Measurements from ENCODE around the gene CDC20. TPM values are rescaled to one million over a fixed set of nuclear protein-coding genes. Genes with fewer than 3 reads are reported as not detected.

The CDC20 gene
- total RNA-seq, 1 experiment from 2014 or later, result 123 TPM

GRCh38 chr1:43338001-43338400, 20.8 kb upstream of the CDC20 start:
- no peaks in the 10 kb centered on the region for H3K27me3 Mint-ChIP-seq (ENCODE audit: insufficient read depth, unreplicated experiment)
- POLR2A ChIA-PET, result no interaction called here
- Histone ChIP-seq H3K36me3 (ENCODE audit: control insufficient read depth, insufficient read depth, low read length) (no peaks in the 10 kb centered on the region), H3K9me3 (no peaks in the 10 kb centered on the region), H3K4me1 (no peaks in the 10 kb centered on the region), H3K27me3 (replicated peaks; ENCODE audit: control insufficient read depth, insufficient read depth, low read length) (no peaks in the 10 kb centered on the region), H3K4me3 (ENCODE audit: low read depth, low read length) (no peak overlapping the region)
- H3K27ac Mint-ChIP-seq (ENCODE audit: unreplicated experiment), result no peak overlapping the region
- intact Hi-C loops (cut with micrococcal nuclease; ENCODE audit: unreplicated experiment), result no loop called here
- CTCF ChIA-PET, result no interaction called here
- H3K4me3 Mint-ChIP-seq (ENCODE audit: unreplicated experiment), result no peak overlapping the region
- DNase-seq, result no peak
- BruUV-seq (replicated peaks), result no TSS peak
- no peaks in the 10 kb centered on the region for H3K9me3 Mint-ChIP-seq (ENCODE audit: unreplicated experiment)
- TF ChIP-seq, protein P1, sequence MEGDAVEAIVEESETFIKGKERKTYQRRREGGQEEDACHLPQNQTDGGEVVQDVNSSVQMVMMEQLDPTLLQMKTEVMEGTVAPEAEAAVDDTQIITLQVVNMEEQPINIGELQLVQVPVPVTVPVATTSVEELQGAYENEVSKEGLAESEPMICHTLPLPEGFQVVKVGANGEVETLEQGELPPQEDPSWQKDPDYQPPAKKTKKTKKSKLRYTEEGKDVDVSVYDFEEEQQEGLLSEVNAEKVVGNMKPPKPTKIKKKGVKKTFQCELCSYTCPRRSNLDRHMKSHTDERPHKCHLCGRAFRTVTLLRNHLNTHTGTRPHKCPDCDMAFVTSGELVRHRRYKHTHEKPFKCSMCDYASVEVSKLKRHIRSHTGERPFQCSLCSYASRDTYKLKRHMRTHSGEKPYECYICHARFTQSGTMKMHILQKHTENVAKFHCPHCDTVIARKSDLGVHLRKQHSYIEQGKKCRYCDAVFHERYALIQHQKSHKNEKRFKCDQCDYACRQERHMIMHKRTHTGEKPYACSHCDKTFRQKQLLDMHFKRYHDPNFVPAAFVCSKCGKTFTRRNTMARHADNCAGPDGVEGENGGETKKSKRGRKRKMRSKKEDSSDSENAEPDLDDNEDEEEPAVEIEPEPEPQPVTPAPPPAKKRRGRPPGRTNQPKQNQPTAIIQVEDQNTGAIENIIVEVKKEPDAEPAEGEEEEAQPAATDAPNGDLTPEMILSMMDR (IDR thresholded peaks at IDR 0.05; ENCODE audit: insufficient read depth in 1 of 2, low read depth in 1 of 2, low read length in 1 of 2, severe bottlenecking in 1 of 2, unreplicated experiment in 1 of 2), result no peak
- H3K36me3 Mint-ChIP-seq (ENCODE audit: insufficient read depth, unreplicated experiment), result no peaks in the 10 kb centered on the region
- peaks cover 9% of the 10 kb centered on the region for H3K4me1 Mint-ChIP-seq (ENCODE audit: low read depth, unreplicated experiment)

DNA sequence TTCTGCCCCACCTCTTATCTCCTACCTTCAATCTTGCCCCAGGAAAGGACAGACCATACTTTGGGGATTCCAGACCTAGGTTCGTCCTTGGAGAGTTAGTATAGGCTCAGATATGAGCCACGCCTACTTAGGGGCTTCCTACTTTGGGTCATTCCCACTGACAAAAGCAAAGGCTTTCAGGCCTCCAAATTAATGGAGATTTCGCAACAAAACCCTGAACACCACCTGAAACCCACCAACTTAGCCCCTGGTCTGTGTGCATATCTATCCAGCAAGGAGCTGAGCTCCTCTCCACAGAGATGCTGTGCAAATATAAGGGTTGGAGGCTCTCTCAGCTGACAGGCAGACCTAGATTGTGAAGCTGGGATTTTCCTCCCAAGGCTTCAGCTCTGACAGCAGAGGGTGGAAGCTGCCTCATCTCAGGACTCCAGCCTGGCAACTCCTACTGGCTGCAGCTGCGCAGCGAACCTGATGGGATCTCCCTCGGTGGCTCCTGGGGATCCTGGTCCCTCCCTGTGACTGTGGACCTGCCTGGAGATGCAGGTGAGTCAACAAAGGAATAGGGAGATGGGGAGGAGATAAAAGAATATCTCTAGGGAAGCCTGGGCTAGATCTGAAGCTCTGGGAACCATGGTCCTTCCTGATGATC, 19.1 kb upstream of the CDC20 start:
- Histone ChIP-seq H3K36me3 (ENCODE audit: control insufficient read depth, insufficient read depth, low read length) (no peaks in the 10 kb centered on the region), H3K27me3 (replicated peaks; ENCODE audit: control insufficient read depth, insufficient read depth, low read length) (no peaks in the 10 kb centered on the region), H3K4me1 (no peaks in the 10 kb centered on the region), H3K9me3 (no peaks in the 10 kb centered on the region), H3K4me3 (ENCODE audit: low read depth, low read length) (no peak overlapping the region)
- H3K27me3 Mint-ChIP-seq (ENCODE audit: insufficient read depth, unreplicated experiment), result no peaks in the 10 kb centered on the region
- DNase-seq, result no peak
- ChIA-PET CTCF (interaction anchor here (1.4 kb wide), 1 partner anchor 54 kb away, joined by 5 read pairs; the partner anchor contains the start of gene C1orf210), POLR2A (no interaction called here)
- TF ChIP-seq, protein P1 (IDR thresholded peaks at IDR 0.05; ENCODE audit: insufficient read depth in 1 of 2, low read depth in 1 of 2, low read length in 1 of 2, severe bottlenecking in 1 of 2, unreplicated experiment in 1 of 2), result no peak
- intact Hi-C loops (cut with micrococcal nuclease; ENCODE audit: unreplicated experiment), result no loop called here
- BruUV-seq (replicated peaks), result no TSS peak
- H3K9me3 Mint-ChIP-seq (ENCODE audit: unreplicated experiment), result no peaks in the 10 kb centered on the region
- no peak overlapping the region for H3K27ac Mint-ChIP-seq (ENCODE audit: unreplicated experiment)
- no peaks in the 10 kb centered on the region for H3K36me3 Mint-ChIP-seq (ENCODE audit: insufficient read depth, unreplicated experiment)
- H3K4me1 Mint-ChIP-seq (ENCODE audit: low read depth, unreplicated experiment), result peaks cover 9% of the 10 kb centered on the region
- H3K4me3 Mint-ChIP-seq (ENCODE audit: unreplicated experiment), result no peak overlapping the region

DNA sequence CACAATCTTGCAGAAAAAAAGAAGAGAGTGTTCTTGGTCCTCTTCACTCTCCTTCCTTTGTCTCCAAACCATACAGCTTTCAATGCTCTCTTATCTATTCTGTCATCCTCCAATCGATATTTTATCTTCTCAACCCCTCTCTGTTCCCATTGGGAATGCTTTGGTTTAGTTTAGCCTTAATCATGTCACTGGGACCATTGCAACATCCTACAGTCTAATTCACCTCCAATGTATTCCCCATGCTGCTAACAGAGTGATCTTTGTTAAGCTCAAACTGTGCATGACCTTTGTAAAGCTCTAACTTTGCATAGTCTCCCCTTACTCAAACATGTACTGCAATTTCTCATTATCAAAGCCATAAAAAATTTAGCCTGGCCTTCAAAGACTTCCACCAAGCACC, 18.2 kb upstream of the CDC20 start:
- Histone ChIP-seq H3K4me3 (ENCODE audit: low read depth, low read length) (no peak overlapping the region), H3K9me3 (no peaks in the 10 kb centered on the region), H3K36me3 (ENCODE audit: control insufficient read depth, insufficient read depth, low read length) (no peaks in the 10 kb centered on the region), H3K27me3 (replicated peaks; ENCODE audit: control insufficient read depth, insufficient read depth, low read length) (no peaks in the 10 kb centered on the region), H3K4me1 (no peaks in the 10 kb centered on the region)
- DNase-seq, result no peak
- intact Hi-C loops (cut with micrococcal nuclease; ENCODE audit: unreplicated experiment), result no loop called here
- Mint-ChIP-seq H3K4me1 (ENCODE audit: low read depth, unreplicated experiment) (peaks cover 9% of the 10 kb centered on the region), H3K4me3 (ENCODE audit: unreplicated experiment) (no peak overlapping the region), H3K36me3 (ENCODE audit: insufficient read depth, unreplicated experiment) (no peaks in the 10 kb centered on the region), H3K9me3 (ENCODE audit: unreplicated experiment) (no peaks in the 10 kb centered on the region), H3K27ac (ENCODE audit: unreplicated experiment) (no peak overlapping the region), H3K27me3 (ENCODE audit: insufficient read depth, unreplicated experiment) (no peaks in the 10 kb centered on the region)
- ChIA-PET CTCF (interaction anchor here (1.4 kb wide), 1 partner anchor 55 kb away, joined by 5 read pairs; the partner anchor contains the start of gene C1orf210), POLR2A (interaction anchor here (0.5 kb wide), 1 partner anchor 26 kb away, joined by 8 read pairs; no protein-coding TSS in a partner anchor)
- TF ChIP-seq, protein P1 (IDR thresholded peaks at IDR 0.05; ENCODE audit: insufficient read depth in 1 of 2, low read depth in 1 of 2, low read length in 1 of 2, severe bottlenecking in 1 of 2, unreplicated experiment in 1 of 2), result no peak
- no TSS peak for BruUV-seq (replicated peaks)

Measured in Caco-2 (cell line).